ENCODE measurements around the gene DAO.
A peak's percentile ranks its signal among the peaks of the same experiment; 100 is the strongest.

Gene DAO

DNA sequence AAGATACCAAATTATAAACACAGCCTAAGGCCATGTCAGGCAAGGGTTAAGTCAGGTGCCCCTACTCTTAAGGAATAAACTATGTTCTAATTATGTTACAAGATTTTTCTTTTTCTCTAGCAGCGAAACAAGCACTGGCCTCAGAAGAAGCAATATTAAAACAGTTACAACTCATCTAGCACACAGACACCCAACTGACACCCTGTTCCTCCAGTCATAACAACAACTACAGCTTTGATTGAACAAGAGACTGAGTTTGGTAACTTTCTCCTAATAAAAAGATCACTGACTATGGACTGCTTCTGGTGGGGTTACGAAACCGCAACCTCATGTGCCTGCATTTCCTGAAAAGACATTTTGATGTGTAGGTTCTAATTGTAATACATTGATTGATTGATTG is 3.3 kb upstream of the DAO start:
- no peak for DNase-seq

DNA sequence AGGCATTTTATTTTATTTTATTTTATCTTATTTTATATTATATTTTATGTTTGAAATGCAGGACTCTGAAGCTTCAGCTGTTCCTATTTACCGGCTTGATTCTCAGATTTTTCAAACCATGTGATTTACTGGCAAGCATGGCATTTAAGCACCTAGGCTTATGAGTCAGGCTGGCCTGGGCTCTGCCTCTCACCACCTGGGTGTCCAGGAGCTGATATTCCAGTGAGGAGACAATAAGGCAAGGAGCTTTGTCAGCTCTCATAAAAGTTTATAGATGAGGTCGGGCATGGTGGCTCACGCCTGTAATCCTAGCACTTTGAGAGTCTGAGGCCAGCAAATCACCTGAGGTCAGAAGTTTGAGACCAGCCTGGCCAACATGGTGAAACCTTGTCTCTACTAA is 2.1 kb downstream of the DAO start:
- no peak for DNase-seq

DNA sequence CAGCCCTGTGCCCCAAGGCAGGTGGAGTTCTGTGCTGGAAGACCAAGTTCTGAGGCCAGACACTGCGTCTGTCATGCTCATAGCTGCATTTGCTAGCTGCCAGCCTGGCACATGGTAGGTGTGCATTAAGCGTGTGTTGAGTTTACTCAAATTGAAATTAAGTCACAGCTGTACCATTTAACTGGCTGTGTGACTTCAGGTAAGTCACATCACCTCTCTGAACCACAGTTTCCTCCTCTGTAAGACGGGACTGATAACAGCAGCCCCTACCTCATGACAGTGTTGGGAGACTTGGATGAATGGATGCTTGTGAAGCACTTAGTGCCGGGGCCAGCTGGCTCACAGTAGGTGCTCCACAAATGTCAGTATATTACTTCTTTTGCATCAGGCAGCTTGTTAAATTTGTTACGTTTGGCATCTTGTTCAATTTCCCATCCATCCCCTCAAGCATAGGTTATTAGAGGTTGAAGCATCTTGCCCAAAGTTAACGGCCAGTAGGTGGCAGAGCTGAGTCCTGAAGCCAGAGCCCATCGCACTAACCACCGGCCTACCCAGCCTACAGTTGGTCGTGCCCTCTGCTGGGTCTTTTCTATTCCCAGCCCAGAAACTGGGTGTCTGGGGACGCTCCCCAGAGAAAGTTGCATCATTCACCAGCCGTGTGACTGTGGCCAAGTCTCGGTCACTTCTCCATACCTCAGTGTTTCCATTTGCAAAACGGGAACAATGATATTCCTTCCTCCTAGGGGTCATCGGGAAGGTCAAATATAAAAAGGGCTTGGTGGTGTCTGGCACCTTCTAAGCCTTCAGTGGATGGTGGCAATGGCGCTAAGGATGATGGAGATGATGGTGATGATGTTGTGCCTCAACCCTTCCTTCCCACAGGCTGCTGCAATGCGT is 4.5 kb downstream of the DAO start:
- DNase-seq, result peak; percentile 22

DNA sequence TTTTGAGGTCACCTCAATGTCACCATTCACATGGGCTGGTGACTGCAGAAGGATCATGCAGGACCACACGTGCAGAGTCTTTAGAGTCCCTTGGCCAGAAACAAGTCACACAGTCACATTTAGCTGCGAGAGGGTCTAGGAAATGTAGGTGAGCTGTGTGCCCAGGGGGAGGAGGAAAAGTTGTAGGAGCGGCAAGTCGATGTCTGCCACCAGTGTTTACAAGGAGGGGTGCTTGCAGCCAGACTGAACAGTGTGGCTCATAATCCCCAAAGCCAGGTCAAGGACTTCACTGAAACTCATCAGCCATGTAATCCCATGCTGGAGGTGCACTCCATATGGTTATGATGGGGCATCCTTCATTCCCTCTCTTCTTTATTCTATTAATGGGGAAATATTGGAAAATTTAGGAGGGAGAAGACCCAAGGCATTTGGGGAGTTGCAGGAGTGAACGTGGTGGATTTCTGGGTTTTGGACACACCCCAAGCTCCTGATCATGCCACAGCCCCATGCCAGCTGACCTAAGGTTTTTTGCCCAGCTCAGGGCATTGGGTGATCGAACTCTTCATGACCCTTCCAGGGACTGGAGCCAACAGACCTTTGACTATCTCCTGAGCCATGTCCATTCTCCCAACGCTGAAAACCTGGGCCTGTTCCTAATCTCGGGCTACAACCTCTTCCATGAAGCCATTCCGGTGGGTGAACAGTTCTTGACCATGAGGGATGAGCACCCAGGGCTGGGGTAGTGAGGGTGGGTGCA is 7.2 kb downstream of the DAO start:
- no peak for DNase-seq

DNA sequence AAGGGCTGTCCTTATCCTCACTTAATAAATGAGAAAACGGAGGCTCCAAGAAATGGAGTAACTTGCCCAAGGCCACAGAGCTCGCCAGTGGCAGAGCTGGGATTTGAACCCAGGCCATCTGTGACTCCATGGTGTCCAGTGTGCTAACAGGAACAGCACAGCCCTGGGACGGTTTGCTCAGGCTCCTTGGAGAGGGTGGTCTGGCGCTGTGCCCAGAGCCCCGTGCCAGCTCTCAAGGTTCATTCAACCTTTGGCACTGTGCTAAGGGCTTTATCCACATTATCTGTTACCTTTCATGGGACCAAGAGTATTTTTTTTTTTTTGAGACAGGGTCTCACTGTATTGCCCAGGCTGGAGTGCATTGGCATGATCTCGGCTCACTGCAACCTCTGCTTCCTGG is 8.1 kb downstream of the DAO start:
- no peak for DNase-seq

DNA sequence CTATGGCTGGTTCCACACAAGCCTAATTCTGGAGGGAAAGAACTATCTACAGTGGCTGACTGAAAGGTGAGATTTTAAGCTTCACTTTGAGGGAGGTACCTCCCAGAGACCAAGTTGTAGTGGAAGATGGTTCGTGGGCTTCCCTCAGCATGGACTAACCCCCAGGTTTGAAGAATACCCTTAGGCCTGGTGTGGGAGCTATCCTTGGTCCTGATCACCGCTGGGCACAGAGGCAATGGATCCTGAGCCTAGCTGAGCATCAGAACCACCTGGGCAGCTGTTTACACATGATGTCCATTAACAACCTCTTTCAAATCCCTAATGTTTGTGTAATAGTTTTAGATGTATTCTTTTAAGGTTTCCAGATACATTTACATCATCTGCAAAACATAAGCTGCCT is 10.3 kb downstream of the DAO start:
- no peak for DNase-seq

DNA sequence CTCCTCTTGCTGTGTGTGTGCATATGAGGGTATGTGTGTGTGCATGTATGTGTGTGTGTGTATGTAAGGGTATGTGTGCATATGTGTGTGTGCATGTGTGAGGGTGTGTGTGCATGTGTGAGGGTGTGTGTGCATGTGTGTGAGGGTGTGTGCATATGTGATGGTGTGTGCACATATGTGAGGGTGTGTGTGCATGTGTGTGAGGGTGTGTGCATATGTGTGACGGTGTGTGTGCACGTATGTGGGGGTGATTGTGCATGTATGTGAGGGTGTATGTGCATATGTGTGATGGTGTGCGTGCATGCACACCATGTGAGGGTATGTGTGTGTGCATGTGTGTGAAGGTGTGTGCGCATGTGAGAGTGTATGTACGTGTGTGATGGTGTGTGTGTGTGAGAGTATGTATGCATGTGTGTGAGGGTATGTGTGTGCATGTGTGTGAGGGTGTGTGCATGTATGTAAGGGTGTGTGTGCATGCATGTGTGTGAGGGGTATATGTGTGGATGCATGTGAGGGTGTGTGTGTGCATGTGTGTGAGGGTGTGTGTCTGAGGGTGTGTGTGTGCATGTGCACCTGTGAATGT is 15.4 kb downstream of the DAO start:
- DNase-seq, result no peak

DNA sequence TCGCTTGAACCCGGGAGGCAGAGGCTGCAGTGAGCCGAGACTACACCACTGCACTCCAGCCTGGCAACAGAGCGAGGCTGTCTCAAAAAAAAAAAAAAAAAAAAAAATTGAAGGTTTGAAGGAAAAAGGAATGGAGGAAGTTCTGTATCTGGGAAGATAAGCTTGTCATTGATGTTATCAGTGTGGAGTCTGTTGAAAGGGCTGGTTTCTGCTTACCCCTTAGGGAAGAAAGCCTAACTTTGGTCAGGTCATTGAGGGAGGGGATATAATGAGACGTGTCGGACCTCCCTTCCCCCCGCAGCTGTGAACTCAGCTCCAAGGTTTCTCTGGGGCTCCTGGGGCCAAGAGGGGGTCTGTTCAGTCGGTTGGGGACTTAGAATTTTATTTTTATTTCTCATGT is 16.4 kb downstream of the DAO start:
- DNase-seq, result no peak

DNA sequence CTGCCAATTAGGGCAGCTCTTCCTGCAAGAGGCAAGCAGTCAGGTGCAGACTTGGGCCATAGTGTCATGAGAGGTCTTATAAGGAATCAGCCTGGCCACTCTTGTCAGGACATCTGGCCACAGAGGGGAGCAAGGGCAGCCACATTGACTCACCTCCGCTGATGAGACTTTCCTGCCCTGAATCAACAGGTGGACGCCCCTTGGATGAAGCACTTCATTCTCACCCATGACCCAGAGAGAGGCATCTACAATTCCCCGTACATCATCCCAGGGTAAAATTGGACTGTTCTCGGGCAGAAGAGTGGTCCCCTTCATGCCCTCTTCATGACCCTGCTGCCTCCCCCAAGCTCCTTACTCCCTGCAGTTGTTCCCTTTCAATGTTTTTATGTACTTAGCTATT is 16.9 kb downstream of the DAO start:
- no peak for DNase-seq

DNA sequence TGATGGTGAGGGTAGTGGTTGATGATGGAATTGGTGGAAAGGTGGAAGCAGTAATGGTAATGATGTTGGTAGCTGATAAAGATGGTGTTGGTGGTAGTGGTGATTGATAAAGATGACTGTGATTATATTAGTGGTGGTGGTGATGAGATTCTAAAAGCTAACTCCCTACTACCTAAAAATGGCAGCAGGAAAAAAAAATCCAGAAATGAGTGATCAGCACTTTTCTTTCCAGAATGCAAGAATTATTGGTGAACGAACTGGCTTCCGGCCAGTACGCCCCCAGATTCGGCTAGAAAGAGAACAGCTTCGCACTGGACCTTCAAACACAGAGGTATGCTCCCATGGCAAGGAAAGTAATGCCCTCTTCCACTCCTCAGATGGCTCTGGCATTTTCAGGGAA is 19.3 kb downstream of the DAO start:
- no peak for DNase-seq

DNA sequence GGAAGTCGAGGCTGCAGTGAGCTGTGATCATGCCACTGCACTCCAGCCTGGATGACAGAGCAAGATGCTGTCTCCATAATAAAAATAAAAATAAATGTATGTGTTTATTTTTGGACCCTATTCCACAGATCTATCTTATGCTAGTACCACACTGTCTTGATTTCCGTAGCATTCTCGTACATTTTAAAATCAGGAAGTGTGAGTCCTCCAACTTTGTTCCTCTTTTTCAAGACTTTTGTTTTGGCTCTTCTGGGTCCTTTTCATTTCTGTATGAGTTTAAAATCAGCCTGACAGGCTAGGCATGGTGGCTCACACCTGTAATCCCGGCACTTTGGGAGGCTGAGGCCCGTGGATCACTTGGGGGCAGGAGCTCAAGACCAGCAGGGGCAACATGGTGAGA is 25.8 kb downstream of the DAO start:
- DNase-seq, result no peak

DNA sequence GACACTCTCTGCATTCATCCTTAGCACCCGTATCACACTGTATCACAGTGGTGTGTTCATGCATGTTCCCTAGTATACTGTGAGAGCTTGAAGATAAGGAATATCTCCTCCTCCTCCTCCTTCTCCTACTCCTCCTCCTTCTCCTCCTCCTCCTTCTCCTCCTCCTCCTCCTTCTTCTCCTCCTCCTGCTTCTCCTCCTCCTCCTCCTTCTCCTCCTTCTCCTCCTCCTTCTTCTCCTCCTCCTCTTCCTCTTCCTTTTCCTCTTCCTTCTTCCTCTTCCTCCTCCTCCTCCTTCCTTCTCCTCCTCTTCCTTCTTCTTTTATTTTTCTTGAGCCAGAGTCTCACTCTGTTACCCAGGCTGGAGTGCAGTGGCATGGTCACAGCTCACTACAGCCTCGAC is 27.1 kb downstream of the DAO start:
- no peak for DNase-seq

DNA sequence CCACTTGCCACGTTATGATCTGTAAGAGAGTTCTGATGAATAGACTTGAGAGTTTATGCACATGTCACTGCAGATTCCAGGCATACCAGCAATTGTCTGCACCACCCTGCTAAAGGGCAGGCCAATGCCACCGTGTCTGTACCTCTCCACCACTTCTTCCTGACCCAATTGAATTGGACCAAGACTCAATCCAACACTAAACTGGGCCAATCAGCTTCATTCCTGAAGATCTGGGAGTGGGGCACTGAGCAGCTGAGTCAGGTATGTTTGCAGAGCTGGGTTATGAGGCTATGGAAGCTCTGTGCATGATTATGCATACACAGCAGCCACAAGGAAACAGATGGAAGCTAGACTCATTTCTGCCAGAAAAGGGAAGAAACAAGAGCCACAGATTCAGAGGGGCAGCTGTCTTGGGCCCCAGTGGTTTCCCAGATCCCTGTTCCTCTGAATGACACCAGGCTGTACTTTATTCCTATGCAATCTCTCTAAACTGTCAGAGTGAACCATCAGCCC is 28.0 kb downstream of the DAO start:
- no peak for DNase-seq

DNA sequence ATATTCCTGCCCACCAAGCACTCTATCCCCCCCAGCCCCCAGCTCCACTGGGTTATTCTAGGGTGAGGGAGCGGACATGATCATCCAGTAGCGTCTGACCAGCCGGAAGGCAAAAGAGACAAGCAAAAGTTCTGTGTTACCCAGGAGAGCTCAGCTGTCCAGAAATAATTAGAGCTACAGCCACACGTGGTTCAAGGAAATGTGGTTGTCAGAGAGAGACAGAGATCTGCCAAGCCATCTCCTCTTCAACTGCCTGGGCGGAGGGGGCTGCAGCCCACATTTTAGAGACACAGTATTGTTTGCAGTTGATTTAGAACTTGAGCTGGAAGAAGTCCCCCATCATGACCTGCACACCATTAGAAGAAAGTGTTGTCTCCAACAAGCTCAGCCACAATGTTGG is 30.4 kb downstream of the DAO start:
- DNase-seq, result no peak

DNA sequence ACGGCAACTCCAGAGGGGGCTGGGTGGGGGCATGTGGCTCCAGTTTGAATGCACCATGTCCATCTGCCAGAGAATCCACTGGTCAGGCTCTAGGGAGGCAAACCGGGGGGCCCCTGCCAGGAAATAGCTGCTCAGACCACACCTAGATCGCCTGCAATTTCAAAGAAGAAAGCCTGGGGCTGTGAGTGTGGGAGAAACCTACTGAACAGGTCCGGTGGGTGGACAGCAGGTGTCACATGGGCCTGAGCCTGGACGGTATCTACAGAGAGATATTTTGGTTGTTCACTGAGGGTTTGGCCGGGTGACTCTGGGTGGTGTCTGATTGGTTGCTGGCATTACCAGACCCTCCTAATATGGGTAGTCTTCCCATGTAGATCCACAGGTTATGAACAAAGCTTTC is 32.0 kb downstream of the DAO start:
- DNase-seq, result no peak

DNA sequence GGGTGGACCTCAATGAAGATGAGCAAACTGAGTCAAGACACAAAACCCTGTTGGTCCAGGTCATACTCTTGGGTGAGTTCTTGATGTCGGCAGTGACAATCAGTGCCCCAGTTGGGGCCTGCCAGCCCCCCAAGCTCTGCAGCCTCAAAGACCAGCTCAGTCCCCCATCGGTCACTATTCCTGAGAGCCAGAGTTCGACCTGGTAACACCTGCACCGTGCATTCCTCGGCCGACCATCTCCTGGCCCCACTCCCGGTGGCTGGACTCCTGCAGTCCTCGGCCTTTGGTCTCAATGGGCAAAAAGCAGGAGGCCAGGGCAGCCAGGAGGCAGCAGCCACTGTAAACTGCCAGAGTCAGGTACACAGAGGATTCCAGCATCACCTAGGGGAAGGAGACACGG is 32.5 kb downstream of the DAO start:
- no peak for DNase-seq

DNA sequence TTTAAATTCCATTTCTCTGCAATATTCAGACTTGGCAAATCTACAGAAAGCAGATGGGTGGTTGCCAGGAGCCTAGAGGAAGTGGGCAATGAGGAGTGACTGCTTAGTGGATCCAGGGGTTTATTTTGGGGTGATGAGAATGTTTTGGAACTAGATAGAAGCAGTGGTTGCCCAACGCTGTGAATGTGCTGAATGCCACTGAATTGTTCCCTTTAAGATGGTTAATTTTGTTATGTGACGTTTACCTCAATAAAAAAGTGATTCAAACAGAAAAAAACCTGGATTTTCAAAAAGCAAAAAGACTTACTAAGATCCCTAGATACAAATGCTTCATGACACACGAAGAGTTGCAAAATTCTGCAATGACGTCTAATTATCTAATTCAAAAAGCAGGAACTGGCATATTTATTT is 34.2 kb downstream of the DAO start:
- DNase-seq, result peak; percentile 33

DNA sequence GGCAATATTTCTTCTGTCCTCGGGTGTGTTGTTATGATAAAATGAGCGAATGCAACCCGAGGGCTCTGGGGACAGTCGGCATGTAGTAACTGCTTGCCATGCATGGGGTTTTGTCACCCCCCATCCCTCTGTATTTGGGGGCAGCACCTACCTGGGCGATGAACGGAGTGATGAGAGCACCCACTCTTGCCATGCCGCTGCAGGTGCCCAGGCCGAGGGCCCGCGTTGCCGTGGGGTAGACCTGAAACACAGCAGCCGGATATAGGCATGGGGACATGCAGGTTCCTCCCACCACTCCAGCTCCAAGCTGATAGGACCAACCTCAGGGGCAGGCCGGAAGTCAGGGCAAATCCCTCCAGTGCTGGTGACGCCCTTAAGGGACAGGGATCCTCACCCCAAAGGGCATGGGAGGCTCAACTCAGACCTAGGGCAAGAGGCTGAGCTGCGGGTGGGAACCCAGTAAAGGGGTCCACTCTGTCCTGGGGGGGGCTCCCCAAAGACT is 35.8 kb downstream of the DAO start:
- DNase-seq, result no peak

DNA sequence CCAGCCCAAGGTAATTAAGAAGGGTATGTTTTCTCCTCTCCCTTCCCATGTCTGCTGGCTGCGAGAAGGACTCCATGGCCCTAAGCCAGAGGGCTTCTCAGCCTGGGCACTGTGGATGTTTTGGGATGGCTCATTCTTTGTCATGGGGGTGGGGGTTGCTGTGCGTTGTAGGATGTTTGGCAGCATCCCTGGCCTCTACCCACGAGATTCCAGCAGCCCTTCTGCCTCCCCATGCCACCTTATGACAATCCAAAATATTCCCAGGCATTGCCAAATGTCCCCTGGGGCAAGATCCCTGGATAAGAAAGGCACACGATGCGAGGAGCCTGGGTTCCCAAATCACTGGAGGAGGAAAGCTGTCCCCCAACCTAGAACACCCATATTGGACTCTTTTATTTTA is 36.4 kb downstream of the DAO start:
- no peak for DNase-seq

DNA sequence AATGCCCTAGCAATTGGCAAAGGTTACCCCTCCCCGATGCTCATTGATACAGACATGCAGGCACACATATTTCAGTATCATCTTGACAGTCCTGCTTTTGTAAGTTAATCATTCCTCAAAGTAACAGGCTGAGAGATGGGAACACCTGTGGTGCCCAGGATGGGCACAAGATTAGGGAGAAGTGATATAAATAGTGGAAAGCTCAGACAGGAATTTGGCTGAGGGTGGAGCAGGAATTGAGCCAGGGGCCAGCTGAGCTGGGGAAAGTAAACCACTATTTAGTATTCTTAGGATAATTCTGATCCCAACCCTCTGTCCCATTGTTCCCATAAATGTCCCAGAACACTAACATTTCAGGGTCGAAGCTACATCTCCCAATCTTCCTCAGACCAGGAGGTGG is 38.3 kb downstream of the DAO start:
- DNase-seq, result no peak

DNA sequence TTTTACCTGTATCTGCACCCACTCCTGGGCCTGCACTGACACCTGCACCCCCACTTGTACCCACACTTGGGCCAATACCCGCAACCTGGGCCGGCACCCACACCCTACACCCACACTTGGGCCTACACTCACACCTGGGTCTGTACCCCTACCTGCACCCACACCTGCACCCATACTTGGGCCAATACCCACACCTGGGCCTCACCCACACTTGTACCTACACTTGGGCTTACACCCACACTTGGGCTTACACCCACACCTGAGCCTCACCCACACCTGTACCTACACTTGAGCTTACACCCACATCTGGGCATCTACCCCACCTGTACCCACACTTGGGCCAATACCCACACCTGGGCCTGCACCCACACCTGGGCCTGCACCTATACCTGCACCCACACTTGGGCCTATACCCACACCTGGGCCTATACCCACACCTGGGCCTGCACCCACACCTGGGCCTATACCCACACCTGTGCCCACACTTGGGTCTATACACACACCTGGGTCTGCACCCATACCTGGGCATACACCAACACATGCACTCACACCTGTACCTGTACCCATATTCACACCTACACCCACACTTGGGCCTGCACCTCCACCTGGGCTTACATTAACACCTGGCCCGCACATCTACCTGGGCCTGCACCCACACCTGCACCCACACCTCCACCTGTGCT is 39.2 kb downstream of the DAO start:
- DNase-seq, result no peak

DNA sequence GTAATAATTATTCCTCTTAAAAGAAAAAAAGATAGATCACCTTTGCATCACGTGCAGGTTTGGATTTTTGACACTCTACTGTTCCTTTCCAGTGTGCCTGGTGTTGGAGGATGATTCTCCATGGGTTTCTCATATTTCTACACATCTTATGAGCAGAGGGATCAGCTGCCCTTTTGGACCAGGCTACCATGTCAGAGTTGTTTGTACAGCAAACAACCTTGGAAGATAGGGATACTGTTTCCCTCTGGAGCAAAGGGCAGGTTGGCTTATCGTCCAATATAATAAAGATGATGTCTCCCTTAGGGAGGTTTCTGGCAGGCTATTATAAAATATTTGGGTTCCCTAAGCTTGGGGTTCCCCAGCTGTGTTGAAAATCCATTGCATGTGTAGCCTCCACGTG is 42.1 kb downstream of the DAO start:
- no peak for DNase-seq

DNA sequence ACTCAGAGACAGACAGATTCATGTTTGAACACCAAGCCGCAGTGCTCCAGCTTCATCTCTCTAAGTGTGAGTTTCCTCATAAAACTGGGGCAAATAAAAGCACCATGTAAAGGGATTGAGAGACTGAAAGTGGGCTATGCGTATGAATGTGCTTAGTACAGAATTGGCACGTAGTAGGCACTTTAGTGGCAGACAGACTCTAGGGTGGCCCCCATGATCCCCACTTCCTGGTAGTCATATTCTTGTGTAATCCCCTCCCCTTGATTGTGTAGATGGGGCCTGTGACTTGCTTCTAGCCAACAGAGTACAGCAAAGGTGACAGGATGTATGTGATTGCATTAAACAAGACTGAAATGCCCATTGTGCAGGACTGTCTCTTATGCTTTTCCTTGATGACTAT is 43.0 kb downstream of the DAO start:
- no peak for DNase-seq

Data from right hindlimb (tissue), 1 donor.